Adrenal gland (tissue), 5 donors: ENCODE results near the gene ZBP1.

Experiments
- CTCF ChIP-seq, 6 experiments: fragments of 450-650 bp in 4 of 6; fragments of 200-600 bp in 2 of 6; sonication (generic) in 1 of 6; IDR thresholded peaks; 1 replicate in 5 of 6; 2 replicates in 1 of 6; pipeline versions ENCODE4 v1.5.1 to v1.8.0; 2016 to 2021; ENCODE audit warnings: antibody characterized with exemption in 6 of 6, mild to moderate bottlenecking in 2 of 6, moderate library complexity in 1 of 6
- POLR2A ChIP-seq, 2 donors: fragments of 450-650 bp; IDR thresholded peaks; one replicate each; pipeline ENCODE4 v1.6.1; 2017; ENCODE audit warnings: antibody characterized with exemption in 2 of 2, mild to moderate bottlenecking in 2 of 2, moderate library complexity in 1 of 2
- donor health status: DM: no; HTN: no; CAD: no.

GRCh38 chr20:57660181-57660921 is 40.1 kb upstream of the ZBP1 start:
- TF ChIP-seq CTCF (IDR thresholded peaks at IDR 0.05) (no peak), POLR2A (IDR thresholded peaks at IDR 0.05) (no peak)
